ENCODE measurements around the gene MLYCD.

- no peak for TF ChIP-seq POLR2A (IDR thresholded peaks at IDR 0.05)
- no peak for TF ChIP-seq CTCF (IDR thresholded peaks at IDR 0.05)
Observed at GRCh38 chr16:83856792-83857191, 42.1 kb upstream of the MLYCD start.
